HUES48 (cell line): Measurements from ENCODE around the gene CEP250.

Experiments used
- H3K27ac ChIP-seq: one replicate; pipeline ENCODE4 v1.7.0; 2013; ENCODE audit warnings: low read depth, low read length, inconsistent platforms
- H3K27me3 ChIP-seq: 2 replicates; pipeline ENCODE4 v1.6.1; 2013; ENCODE audit warnings: mild to moderate bottlenecking, low read length; ENCODE audit not compliant: control insufficient read depth, insufficient read depth
- H3K36me3 ChIP-seq: 2 replicates; pipeline ENCODE4 v1.6.1; 2013; ENCODE audit warnings: low read length; ENCODE audit not compliant: control insufficient read depth, insufficient read depth
- H3K4me1 ChIP-seq: 2 replicates; pipeline ENCODE4 v1.6.1; 2013; ENCODE audit warnings: mild to moderate bottlenecking, low read length; ENCODE audit not compliant: control insufficient read depth, insufficient read depth
- H3K4me3 ChIP-seq: 2 replicates; pipeline ENCODE4 v1.5.1; 2013; ENCODE audit warnings: mild to moderate bottlenecking, low read depth, low read length
- H3K9ac ChIP-seq: 2 replicates; pipeline ENCODE4 v1.6.1; 2013; ENCODE audit warnings: mild to moderate bottlenecking, low read depth, low read length, moderate library complexity
- H3K9me3 ChIP-seq: 2 replicates; pipeline ENCODE4 v1.6.1; 2013; ENCODE audit warnings: low read length; ENCODE audit not compliant: control insufficient read depth, insufficient read depth

The CEP250 gene

GRCh38 chr20:35492352-35492751, 37.0 kb downstream of the CEP250 start:
- Histone ChIP-seq H3K27ac (no peak overlapping the region), H3K4me3 (no peak overlapping the region), H3K9me3 (no peaks in the 10 kb centered on the region), H3K27me3 (no peaks in the 10 kb centered on the region), H3K36me3 (peaks cover 90% of the 10 kb centered on the region), H3K9ac (no peak overlapping the region), H3K4me1 (no peaks in the 10 kb centered on the region)

- no peak overlapping the region for H3K4me3 ChIP-seq
- H3K4me1 ChIP-seq, result no peaks in the 10 kb centered on the region
- H3K9me3 ChIP-seq, result no peaks in the 10 kb centered on the region
- H3K27me3 ChIP-seq, result no peaks in the 10 kb centered on the region
- H3K9ac ChIP-seq, result no peak overlapping the region
- H3K27ac ChIP-seq, result no peak overlapping the region
- peaks cover 96% of the 10 kb centered on the region for H3K36me3 ChIP-seq
Observed at GRCh38 chr20:35496481-35496880, 41.1 kb downstream of the CEP250 start.

GRCh38 chr20:35497320-35497719, 41.9 kb downstream of the CEP250 start:
- no peak overlapping the region for H3K9ac ChIP-seq
- H3K9me3 ChIP-seq, result no peaks in the 10 kb centered on the region
- H3K4me3 ChIP-seq, result no peak overlapping the region
- H3K4me1 ChIP-seq, result no peaks in the 10 kb centered on the region
- H3K27me3 ChIP-seq, result no peaks in the 10 kb centered on the region
- no peak overlapping the region for H3K27ac ChIP-seq
- H3K36me3 ChIP-seq, result peaks cover 98% of the 10 kb centered on the region

- Histone ChIP-seq H3K9me3 (no peaks in the 10 kb centered on the region), H3K36me3 (peaks cover 98% of the 10 kb centered on the region), H3K4me3 (no peak overlapping the region), H3K9ac (no peak overlapping the region), H3K4me1 (no peaks in the 10 kb centered on the region), H3K27me3 (no peaks in the 10 kb centered on the region), H3K27ac (no peak overlapping the region)
Observed at GRCh38 chr20:35497780-35498189, 42.4 kb downstream of the CEP250 start.

GRCh38 chr20:35499271-35499670, 43.9 kb downstream of the CEP250 start:
- Histone ChIP-seq H3K4me3 (no peak overlapping the region), H3K36me3 (peaks cover 98% of the 10 kb centered on the region), H3K9ac (no peak overlapping the region), H3K27me3 (no peaks in the 10 kb centered on the region), H3K9me3 (no peaks in the 10 kb centered on the region), H3K27ac (no peak overlapping the region), H3K4me1 (no peaks in the 10 kb centered on the region)

GRCh38 chr20:35502352-35502751, 47.0 kb downstream of the CEP250 start:
- Histone ChIP-seq H3K36me3 (peaks cover 95% of the 10 kb centered on the region), H3K4me1 (no peaks in the 10 kb centered on the region), H3K4me3 (no peak overlapping the region), H3K27me3 (no peaks in the 10 kb centered on the region), H3K9ac (no peak overlapping the region), H3K27ac (no peak overlapping the region), H3K9me3 (no peaks in the 10 kb centered on the region)

- Histone ChIP-seq H3K9ac (no peak overlapping the region), H3K4me3 (no peak overlapping the region), H3K27ac (no peak overlapping the region), H3K4me1 (no peaks in the 10 kb centered on the region), H3K9me3 (no peaks in the 10 kb centered on the region), H3K36me3 (peaks cover 95% of the 10 kb centered on the region), H3K27me3 (no peaks in the 10 kb centered on the region)
Observed at GRCh38 chr20:35503281-35503680, 47.9 kb downstream of the CEP250 start.

GRCh38 chr20:35503841-35504561, 48.6 kb downstream of the CEP250 start:
- peaks cover 94% of the 10 kb centered on the region for H3K36me3 ChIP-seq
- no peak overlapping the region for H3K9ac ChIP-seq
- no peaks in the 10 kb centered on the region for H3K4me1 ChIP-seq
- H3K4me3 ChIP-seq, result no peak overlapping the region
- no peaks in the 10 kb centered on the region for H3K9me3 ChIP-seq
- no peaks in the 10 kb centered on the region for H3K27me3 ChIP-seq
- no peak overlapping the region for H3K27ac ChIP-seq

GRCh38 chr20:35504751-35505150, 49.4 kb downstream of the CEP250 start:
- Histone ChIP-seq H3K9ac (no peak overlapping the region), H3K9me3 (no peaks in the 10 kb centered on the region), H3K27ac (no peak overlapping the region), H3K4me1 (no peaks in the 10 kb centered on the region), H3K36me3 (peaks cover 94% of the 10 kb centered on the region), H3K27me3 (no peaks in the 10 kb centered on the region), H3K4me3 (no peak overlapping the region)

- peaks cover 94% of the 10 kb centered on the region for H3K36me3 ChIP-seq
- H3K9me3 ChIP-seq, result no peaks in the 10 kb centered on the region
- H3K27ac ChIP-seq, result no peak overlapping the region
- no peak overlapping the region for H3K4me3 ChIP-seq
- no peak overlapping the region for H3K9ac ChIP-seq
- H3K4me1 ChIP-seq, result no peaks in the 10 kb centered on the region
- H3K27me3 ChIP-seq, result no peaks in the 10 kb centered on the region
Observed at GRCh38 chr20:35506179-35506578, 50.8 kb downstream of the CEP250 start.

GRCh38 chr20:35506872-35507638, 51.7 kb downstream of the CEP250 start:
- no peak overlapping the region for H3K4me3 ChIP-seq
- H3K36me3 ChIP-seq, result peaks cover 94% of the 10 kb centered on the region
- no peaks in the 10 kb centered on the region for H3K9me3 ChIP-seq
- H3K4me1 ChIP-seq, result no peaks in the 10 kb centered on the region
- no peak overlapping the region for H3K27ac ChIP-seq
- H3K27me3 ChIP-seq, result no peaks in the 10 kb centered on the region
- no peak overlapping the region; the same call in 1 of the 2 replicates for H3K9ac ChIP-seq
